GM19043 (cell line): ENCODE data around the gene GFM2.
"Not testable (repeated sequence)": the region's sequence is repeated elsewhere in the genome, so short reads cannot be mapped to it uniquely, and the experiment has no call there.

ENCODE experiments used
- ATAC-seq: cut with Tn5 transposase; IDR thresholded peaks from one replicate; pipeline ENCODE4 v1.9.1; 2021; ENCODE audit warnings: low read depth; ENCODE audit not compliant: unreplicated experiment

Gene GFM2, protein sequence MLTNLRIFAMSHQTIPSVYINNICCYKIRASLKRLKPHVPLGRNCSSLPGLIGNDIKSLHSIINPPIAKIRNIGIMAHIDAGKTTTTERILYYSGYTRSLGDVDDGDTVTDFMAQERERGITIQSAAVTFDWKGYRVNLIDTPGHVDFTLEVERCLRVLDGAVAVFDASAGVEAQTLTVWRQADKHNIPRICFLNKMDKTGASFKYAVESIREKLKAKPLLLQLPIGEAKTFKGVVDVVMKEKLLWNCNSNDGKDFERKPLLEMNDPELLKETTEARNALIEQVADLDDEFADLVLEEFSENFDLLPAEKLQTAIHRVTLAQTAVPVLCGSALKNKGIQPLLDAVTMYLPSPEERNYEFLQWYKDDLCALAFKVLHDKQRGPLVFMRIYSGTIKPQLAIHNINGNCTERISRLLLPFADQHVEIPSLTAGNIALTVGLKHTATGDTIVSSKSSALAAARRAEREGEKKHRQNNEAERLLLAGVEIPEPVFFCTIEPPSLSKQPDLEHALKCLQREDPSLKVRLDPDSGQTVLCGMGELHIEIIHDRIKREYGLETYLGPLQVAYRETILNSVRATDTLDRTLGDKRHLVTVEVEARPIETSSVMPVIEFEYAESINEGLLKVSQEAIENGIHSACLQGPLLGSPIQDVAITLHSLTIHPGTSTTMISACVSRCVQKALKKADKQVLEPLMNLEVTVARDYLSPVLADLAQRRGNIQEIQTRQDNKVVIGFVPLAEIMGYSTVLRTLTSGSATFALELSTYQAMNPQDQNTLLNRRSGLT

GRCh38 chr5:74766849-74767578, at the start of gene GFM2, which contains the start of gene NSA2:
TSS of gene GFM2 (minus strand) at chr5:74767117. CDS start at chr5:74763742, 3,375 bp downstream.
TSS of gene NSA2 (plus strand) at chr5:74767249. CDS start at chr5:74767361, 112 bp downstream.
- ATAC-seq: peak; percentile 92

- no peak for ATAC-seq
Observed at GRCh38 chr5:74810915-74811314, 44.0 kb upstream of the GFM2 start.

DNA sequence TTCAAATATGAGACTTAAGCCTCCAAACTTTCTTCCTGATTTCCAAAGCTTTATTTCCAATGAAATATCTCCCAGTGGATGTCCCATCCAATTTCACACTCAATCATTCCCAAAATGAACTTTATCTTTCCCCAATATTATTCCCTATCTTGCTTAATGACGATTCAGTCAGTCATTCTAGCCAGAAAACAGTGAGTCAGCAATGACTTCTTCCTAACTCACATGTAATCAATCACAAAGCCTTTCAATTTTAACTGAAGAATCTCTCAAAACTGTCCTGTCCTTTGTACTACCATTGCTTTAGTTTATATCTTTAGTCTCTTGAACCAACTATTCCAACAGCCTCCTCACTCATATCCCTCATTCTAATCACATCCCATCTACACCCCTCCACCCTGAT, 35.0 kb upstream of the GFM2 start:
- ATAC-seq: no peak

GRCh38 chr5:74801197-74801596, 34.3 kb upstream of the GFM2 start:
- ATAC-seq: no peak

DNA sequence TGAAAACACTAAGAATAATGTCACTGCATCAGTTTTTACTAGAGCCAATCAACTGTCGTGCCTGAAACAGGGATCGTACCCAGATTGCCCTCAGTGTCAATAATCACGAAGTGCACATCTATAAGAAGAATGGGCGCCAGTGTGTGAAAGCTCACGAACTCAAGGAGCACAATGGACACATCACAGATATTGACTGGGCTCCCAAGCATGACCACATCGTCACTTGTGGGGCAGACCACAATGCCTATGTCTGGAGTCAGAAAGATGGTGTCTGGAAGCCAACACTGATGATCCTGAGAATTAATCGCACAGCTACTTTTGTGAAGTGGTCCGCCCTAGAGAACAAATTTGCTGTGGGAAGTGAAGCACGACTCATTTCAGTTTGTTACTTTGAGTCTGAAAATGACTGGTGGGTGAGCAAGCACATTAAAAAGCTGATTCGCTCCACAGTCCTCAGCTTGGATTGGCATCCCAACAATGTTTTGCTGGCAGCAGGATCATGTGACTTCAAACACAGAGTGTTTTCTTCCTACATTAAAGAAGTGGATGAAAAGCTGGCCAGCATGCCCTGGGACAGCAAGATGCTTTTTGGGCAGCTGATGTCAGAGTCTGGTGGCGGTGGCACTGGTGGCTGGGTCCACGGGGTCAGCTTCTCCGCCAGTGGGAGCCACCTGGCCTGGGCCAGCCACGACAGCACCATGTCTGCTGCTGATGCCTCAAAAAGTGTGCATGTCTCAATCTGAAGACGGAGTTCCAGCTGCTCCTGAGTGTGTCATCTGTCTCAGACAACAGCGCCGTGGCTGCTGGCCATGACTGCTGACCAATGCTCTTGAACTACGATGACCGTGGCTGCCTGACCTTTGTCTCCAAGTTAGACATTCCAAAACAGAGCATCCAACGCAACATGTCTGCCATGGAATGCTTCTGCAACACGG, 32.3 kb upstream of the GFM2 start:
- ATAC-seq: no peak

- not testable (repeated sequence) for ATAC-seq
Observed at GRCh38 chr5:74791669-74792068, 24.8 kb upstream of the GFM2 start.

DNA sequence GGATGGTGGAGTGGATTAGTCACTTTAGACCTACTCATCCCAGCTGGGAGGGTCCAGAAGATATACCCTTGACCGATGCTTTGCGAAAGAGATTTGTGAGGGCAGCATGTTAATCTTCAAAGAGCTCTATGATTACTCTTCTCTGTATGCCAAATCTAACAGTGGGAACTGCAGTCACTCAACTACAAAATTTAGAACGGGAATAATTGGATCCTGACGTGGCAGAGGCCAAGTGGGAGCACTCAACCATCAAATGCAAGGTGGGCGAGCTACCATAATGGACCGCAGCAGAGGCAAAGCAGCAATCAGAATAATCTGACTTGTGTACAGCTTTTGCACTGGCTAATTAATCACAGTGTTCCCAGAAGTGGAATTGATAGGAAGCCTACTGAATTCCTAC, 20.5 kb upstream of the GFM2 start:
- ATAC-seq: no peak

GRCh38 chr5:74786851-74787250, 19.9 kb upstream of the GFM2 start:
- no peak for ATAC-seq

GRCh38 chr5:74778609-74779008, 11.7 kb upstream of the GFM2 start:
- no peak for ATAC-seq

GRCh38 chr5:74772359-74772758, 5.4 kb upstream of the GFM2 start:
- no peak for ATAC-seq

DNA sequence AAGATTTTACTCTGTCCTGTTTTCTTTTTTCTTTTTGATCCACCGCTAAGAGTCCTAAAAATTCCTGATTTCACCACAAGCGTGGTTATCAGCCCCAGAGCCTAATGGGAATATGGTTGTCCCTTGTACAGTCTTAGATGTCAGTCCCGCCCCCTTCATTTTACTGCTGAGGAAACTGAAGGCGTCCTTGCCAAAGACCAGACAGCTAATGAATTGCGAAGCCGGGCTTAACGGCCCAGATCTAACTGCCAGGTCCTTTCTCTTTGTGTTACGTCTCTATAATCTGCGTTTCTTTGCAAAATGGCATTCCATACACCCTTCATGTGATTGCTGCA, 629 bp upstream of the GFM2 start:
- peak; percentile 8 for ATAC-seq

DNA sequence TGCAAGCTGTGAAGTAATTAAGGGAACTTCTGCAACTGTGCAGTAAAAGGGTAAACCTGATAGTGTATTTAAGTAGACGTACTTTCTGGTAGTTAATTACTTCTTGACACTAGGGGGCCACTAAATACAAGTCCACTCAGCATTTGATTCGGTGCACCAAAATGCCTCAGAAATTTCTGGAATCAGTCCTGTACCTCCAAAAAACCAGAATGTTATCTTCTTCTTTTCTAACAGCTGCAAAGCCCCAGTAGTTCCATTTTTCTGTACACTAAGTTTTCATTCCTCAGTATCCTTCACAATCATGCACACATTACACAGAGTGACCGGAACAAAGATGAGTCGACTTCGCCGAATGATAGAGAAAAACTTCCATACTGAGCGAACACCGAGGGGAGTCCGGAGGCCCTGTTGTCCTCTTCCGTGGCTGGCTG, 484 bp downstream of the GFM2 start:
- peak; percentile 42 for ATAC-seq

DNA sequence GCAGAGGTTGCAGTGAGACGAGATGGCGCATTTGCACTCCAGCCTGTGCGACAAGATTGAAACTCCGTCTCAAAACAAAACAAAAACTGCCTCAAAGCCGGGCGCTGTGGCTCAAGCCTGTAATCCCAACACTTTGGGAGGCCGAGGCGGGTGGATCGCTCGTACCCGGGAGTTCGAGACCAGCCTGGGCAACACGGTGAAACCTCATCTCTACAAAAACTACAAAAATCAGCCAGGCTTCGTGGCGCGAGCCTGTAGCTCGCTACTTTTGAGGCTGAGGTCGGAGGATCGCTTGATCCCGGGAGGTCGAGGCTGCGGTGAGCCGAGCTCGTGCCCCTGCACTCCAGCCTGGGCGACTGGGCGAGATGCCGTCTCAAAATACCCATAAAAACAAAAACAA, 988 bp downstream of the GFM2 start:
- ATAC-seq: no peak

- ATAC-seq: no peak
Observed at GRCh38 chr5:74765201-74765600, 1.7 kb downstream of the GFM2 start.

GRCh38 chr5:74763504-74763903, 3.4 kb downstream of the GFM2 start:
- no peak for ATAC-seq

DNA sequence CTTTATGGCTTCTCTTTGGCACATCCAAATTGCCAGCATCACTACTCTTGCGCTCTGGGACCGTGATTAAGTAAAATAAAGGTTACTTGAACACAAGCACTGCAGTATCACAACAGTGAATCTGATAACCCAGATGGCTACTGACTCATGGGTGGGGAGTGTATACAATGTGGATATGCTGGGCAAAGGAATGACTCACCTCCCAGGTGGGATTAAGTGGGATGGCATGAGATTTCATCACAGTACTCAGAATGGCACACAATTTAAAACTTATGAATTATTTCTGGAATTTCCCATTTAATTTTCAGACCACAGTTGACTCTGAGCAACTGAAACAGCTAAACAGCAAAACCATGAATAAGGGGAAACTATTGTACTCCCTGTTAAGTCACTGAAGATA, 4.3 kb downstream of the GFM2 start:
- ATAC-seq: no peak

DNA sequence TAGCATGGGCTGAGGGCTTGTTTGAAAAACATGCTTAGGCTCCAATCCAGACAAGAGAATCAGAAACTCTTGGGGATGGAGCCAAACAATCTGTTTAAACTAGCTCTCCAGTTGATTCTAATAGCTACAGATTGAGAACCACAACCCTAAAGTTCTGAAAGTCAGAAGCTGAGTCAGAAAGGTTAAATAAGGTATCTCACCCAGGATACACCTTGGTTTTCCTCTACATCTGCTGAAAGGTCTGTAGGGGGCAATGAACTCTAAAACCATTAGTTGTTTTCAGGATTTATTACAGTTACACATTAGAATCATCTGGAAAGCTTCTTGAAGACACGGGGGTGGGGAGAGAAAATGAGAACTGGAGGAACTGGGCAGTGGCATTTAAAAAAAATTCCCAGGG, 5.7 kb downstream of the GFM2 start:
- no peak for ATAC-seq

- not testable (repeated sequence) for ATAC-seq
Observed at GRCh38 chr5:74748742-74749141, 18.2 kb downstream of the GFM2 start.

GRCh38 chr5:74738406-74738805, 28.5 kb downstream of the GFM2 start:
- no peak for ATAC-seq

- ATAC-seq: no peak
Observed at GRCh38 chr5:74736759-74737158, 30.2 kb downstream of the GFM2 start.
